Cardiac septum (tissue), 1 donor: ENCODE results near the gene TOR2A. TPM values are rescaled to one million over a fixed set of nuclear protein-coding genes. Genes with fewer than 3 reads are reported as not detected.

Experiments
- DNase-seq: peaks from one replicate; pipeline ENCODE4 v3.0.0-alpha.2; 2020; ENCODE audit warnings: low spot score
- intact Hi-C: fragments of 100-400 bp; cut with DNase I; formaldehyde crosslinking; loops from one replicate; pipeline ENCODE4 v1.14.0; 2022
- total RNA-seq: library from RNA; stranded (reverse); fragmentation: NEBNext Ultra II Directional; extraction: Animal tissue kit (Norgen Biotek cat#: 25700); gene quantifications from one replicate; pipeline ENCODE4 v1.2.1, GENCODE V29; 2021
- donor health status: DM: no; HTN: no; CAD: no.

The TOR2A gene
- total RNA-seq, 1 donor from 2014 or later, result 4.4 TPM

- intact Hi-C loops, result no loop called here
- no peak for DNase-seq
Measured at GRCh38 chr9:127683723-127684122, 51.4 kb downstream of the TOR2A start.

GRCh38 chr9:127682351-127683136, 52.5 kb downstream of the TOR2A start:
- intact Hi-C loops, result no loop called here
- DNase-seq, result no peak

Other genes with a start within 250 kb of the TOR2A start
- gene STXBP1, start 123.0 kb downstream of the TOR2A start, total RNA-seq, result 46.6 TPM
- gene CFAP157, start 28.3 kb downstream of the TOR2A start, total RNA-seq, result not detected
- 13.4 TPM for gene PTRH1, start 19.6 kb downstream of the TOR2A start, total RNA-seq
- 0.16 TPM for gene TTC16, start 19.2 kb downstream of the TOR2A start, total RNA-seq
- 16.0 TPM for gene SH2D3C, start 43.4 kb upstream of the TOR2A start, total RNA-seq
- gene CDK9, start 50.7 kb upstream of the TOR2A start, total RNA-seq, result 48.7 TPM
- gene FPGS, start 67.6 kb upstream of the TOR2A start, total RNA-seq, result 36.5 TPM
- 244 TPM for gene ENG, start 119.4 kb upstream of the TOR2A start, total RNA-seq
- gene AK1, start 142.4 kb upstream of the TOR2A start, total RNA-seq, result 484 TPM
- 49.4 TPM for gene ST6GALNAC6, start 164.3 kb upstream of the TOR2A start, total RNA-seq
- gene ST6GALNAC4, start 181.7 kb upstream of the TOR2A start, total RNA-seq, result 48.1 TPM
- 0.57 TPM for gene PIP5KL1, start 195.5 kb upstream of the TOR2A start, total RNA-seq
- gene DPM2, start 202.6 kb upstream of the TOR2A start, total RNA-seq, result 14.9 TPM
- 24.1 TPM for gene EEIG1, start 245.7 kb upstream of the TOR2A start, total RNA-seq